ENCODE data around the gene GOT2. TPM values are rescaled to one million over a fixed set of nuclear protein-coding genes. Genes with fewer than 3 reads are reported as not detected.
A peak's percentile ranks its signal among the peaks of the same experiment; 100 is the strongest.

The GOT2 gene
- total RNA-seq, 1 donor from 2014 or later, result 106 TPM

DNA sequence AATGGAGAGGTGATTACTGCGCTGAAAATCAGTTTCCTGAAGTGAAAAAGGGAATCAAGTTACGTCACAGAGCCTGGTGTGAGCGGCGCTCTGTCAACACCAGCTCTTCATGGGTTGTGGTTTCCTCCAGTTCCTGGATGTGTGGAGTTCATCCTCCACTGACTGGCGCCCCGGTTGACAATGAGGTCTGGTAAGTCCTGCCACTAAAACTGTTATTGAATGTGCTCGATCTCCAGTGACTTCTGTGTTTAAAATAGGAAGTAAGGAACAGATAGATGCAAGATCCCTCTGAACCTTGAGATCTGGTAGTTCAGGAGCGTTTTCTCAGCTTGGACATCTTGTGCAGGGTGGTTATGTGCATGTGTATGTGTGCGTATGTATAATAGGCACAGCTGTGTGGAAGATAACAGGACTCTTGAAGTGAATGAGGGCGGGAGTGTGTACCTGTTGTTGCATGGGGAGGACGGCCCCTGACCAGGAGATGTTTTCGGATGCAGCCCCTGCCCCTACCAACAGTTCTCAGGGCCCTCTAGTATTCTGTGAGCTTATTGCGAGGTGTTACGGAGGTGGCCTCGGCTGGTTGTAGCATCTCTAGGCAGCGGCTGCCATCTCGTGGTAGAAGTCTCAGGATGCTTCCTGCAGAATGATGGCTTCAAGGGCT is 22.0 kb upstream of the GOT2 start:
- Histone ChIP-seq H3K9me3 (ENCODE audit: insufficient read depth, low read depth, low read length) (no peaks in the 10 kb centered on the region), H3K9ac (ENCODE audit: low read length) (no peak overlapping the region), H2AFZ (ENCODE audit: low read depth, low read length) (peak overlapping the region; percentile 9), H4K20me1 (ENCODE audit: insufficient read depth, low read length) (no peaks in the 10 kb centered on the region), H3K27ac (ENCODE audit: low read depth, low read length) (no peak overlapping the region), H3K79me2 (ENCODE audit: insufficient read depth, low read length) (no peaks in the 10 kb centered on the region), H3K4me2 (ENCODE audit: low read length) (peak overlapping the region; percentile 7), H3K4me3 (ENCODE audit: insufficient read depth, low read depth, low read length) (no peak overlapping the region), H3K4me1 (ENCODE audit: insufficient read depth, low read length) (no peaks in the 10 kb centered on the region), H3K36me3 (ENCODE audit: insufficient read depth, low read length) (no peaks in the 10 kb centered on the region), H3K27me3 (ENCODE audit: insufficient read depth, low read length) (peaks cover 2% of the 10 kb centered on the region)
- TF ChIP-seq, protein P1, sequence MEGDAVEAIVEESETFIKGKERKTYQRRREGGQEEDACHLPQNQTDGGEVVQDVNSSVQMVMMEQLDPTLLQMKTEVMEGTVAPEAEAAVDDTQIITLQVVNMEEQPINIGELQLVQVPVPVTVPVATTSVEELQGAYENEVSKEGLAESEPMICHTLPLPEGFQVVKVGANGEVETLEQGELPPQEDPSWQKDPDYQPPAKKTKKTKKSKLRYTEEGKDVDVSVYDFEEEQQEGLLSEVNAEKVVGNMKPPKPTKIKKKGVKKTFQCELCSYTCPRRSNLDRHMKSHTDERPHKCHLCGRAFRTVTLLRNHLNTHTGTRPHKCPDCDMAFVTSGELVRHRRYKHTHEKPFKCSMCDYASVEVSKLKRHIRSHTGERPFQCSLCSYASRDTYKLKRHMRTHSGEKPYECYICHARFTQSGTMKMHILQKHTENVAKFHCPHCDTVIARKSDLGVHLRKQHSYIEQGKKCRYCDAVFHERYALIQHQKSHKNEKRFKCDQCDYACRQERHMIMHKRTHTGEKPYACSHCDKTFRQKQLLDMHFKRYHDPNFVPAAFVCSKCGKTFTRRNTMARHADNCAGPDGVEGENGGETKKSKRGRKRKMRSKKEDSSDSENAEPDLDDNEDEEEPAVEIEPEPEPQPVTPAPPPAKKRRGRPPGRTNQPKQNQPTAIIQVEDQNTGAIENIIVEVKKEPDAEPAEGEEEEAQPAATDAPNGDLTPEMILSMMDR (IDR thresholded peaks at IDR 0.05; ENCODE audit: insufficient read depth, low read depth, low read length), result peak; percentile 67
- no peak for TF ChIP-seq EZH2 (IDR thresholded peaks at IDR 0.05; ENCODE audit: insufficient read depth, low read length)
- Mint-ChIP-seq H3K4me3 (ENCODE audit: unreplicated experiment) (no peak overlapping the region), H3K4me1 (ENCODE audit: low read depth, unreplicated experiment) (peaks cover 4% of the 10 kb centered on the region), H3K9me3 (ENCODE audit: unreplicated experiment) (no peaks in the 10 kb centered on the region), H3K27ac (ENCODE audit: unreplicated experiment) (no peak overlapping the region), H3K27me3 (ENCODE audit: low read depth, unreplicated experiment) (peaks cover 7% of the 10 kb centered on the region), H3K36me3 (ENCODE audit: low read depth, unreplicated experiment) (no peaks in the 10 kb centered on the region)
- FAIRE-seq (no peak), DNase-seq (ENCODE audit: low read depth) (peak; percentile 50)

DNA sequence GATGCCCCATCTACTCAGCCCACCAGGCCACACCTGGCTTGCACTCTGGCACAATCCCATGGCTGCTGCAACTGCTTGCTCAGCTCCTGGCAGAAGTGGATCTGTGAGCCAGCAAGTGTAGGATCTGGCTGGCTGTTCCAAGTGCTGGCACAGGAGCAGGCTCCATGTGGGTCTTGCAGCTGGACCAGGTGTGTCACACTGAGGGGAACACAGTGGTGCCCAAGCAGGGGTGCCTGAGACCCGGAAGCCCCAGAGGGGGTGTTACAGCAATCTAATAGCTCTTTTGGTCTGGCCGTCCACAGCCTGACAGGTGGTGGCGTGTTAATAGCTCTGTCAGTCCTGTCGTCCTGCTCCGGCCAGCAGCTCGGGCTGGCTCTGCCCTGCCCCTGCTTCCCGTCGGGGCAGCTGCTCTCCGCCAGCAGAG is 19.6 kb upstream of the GOT2 start:
- peaks cover 2% of the 10 kb centered on the region for H3K27me3 ChIP-seq (ENCODE audit: insufficient read depth, low read length)
- DNase-seq (ENCODE audit: low read depth), result no peak
- H3K36me3 Mint-ChIP-seq (ENCODE audit: low read depth, unreplicated experiment), result no peaks in the 10 kb centered on the region
- no peaks in the 10 kb centered on the region for H4K20me1 ChIP-seq (ENCODE audit: insufficient read depth, low read length)
- H3K27ac Mint-ChIP-seq (ENCODE audit: unreplicated experiment), result no peak overlapping the region
- no peak overlapping the region for H3K9ac ChIP-seq (ENCODE audit: low read length)
- H3K4me1 ChIP-seq (ENCODE audit: insufficient read depth, low read length), result no peaks in the 10 kb centered on the region
- H3K9me3 ChIP-seq (ENCODE audit: insufficient read depth, low read depth, low read length), result no peaks in the 10 kb centered on the region
- no peak for FAIRE-seq
- no peak overlapping the region for H3K4me3 Mint-ChIP-seq (ENCODE audit: unreplicated experiment)
- H3K9me3 Mint-ChIP-seq (ENCODE audit: unreplicated experiment), result peaks cover 4% of the 10 kb centered on the region
- H3K79me2 ChIP-seq (ENCODE audit: insufficient read depth, low read length), result no peaks in the 10 kb centered on the region
- no peak overlapping the region for H2AFZ ChIP-seq (ENCODE audit: low read depth, low read length)
- H3K27ac ChIP-seq (ENCODE audit: low read depth, low read length), result no peak overlapping the region
- peaks cover 7% of the 10 kb centered on the region for H3K27me3 Mint-ChIP-seq (ENCODE audit: low read depth, unreplicated experiment)
- TF ChIP-seq, protein P1 (IDR thresholded peaks at IDR 0.05; ENCODE audit: insufficient read depth, low read depth, low read length), result no peak
- no peak for TF ChIP-seq EZH2 (IDR thresholded peaks at IDR 0.05; ENCODE audit: insufficient read depth, low read length)
- H3K36me3 ChIP-seq (ENCODE audit: insufficient read depth, low read length), result no peaks in the 10 kb centered on the region
- no peak overlapping the region for H3K4me3 ChIP-seq (ENCODE audit: insufficient read depth, low read depth, low read length)
- H3K4me2 ChIP-seq (ENCODE audit: low read length), result no peak overlapping the region
- H3K4me1 Mint-ChIP-seq (ENCODE audit: low read depth, unreplicated experiment), result peaks cover 4% of the 10 kb centered on the region

DNA sequence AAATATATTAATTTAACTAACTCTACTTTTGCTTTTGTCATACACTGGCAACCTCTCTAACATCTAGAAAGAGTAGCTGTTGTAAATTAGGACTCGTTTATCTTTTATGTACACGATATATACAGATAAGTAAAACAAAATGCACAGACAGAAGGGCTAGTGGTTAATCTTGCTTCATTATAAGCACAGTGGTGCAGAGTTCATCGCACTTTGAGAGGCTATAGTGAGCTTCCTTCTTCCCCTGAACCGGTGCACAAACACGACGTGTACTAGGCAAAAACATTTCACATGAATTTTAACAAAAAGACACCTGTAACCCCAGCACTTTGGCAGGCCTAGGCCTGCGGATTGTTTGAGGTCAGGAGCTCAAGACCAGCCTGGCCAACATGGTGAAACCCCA is 10.4 kb upstream of the GOT2 start:
- H3K36me3 Mint-ChIP-seq (ENCODE audit: low read depth, unreplicated experiment), result no peaks in the 10 kb centered on the region
- Histone ChIP-seq H3K4me3 (ENCODE audit: insufficient read depth, low read depth, low read length) (no peak overlapping the region), H3K4me1 (ENCODE audit: insufficient read depth, low read length) (no peaks in the 10 kb centered on the region), H3K27ac (ENCODE audit: low read depth, low read length) (no peak overlapping the region), H4K20me1 (ENCODE audit: insufficient read depth, low read length) (no peaks in the 10 kb centered on the region), H3K36me3 (ENCODE audit: insufficient read depth, low read length) (no peaks in the 10 kb centered on the region), H3K9me3 (ENCODE audit: insufficient read depth, low read depth, low read length) (no peaks in the 10 kb centered on the region), H3K79me2 (ENCODE audit: insufficient read depth, low read length) (no peaks in the 10 kb centered on the region), H3K9ac (ENCODE audit: low read length) (no peak overlapping the region), H2AFZ (ENCODE audit: low read depth, low read length) (no peak overlapping the region), H3K27me3 (ENCODE audit: insufficient read depth, low read length) (no peaks in the 10 kb centered on the region), H3K4me2 (ENCODE audit: low read length) (no peak overlapping the region)
- H3K9me3 Mint-ChIP-seq (ENCODE audit: unreplicated experiment), result peaks cover 2% of the 10 kb centered on the region
- no peak overlapping the region for H3K27ac Mint-ChIP-seq (ENCODE audit: unreplicated experiment)
- H3K4me3 Mint-ChIP-seq (ENCODE audit: unreplicated experiment), result no peak overlapping the region
- TF ChIP-seq EZH2 (IDR thresholded peaks at IDR 0.05; ENCODE audit: insufficient read depth, low read length), result no peak
- TF ChIP-seq, protein P1 (IDR thresholded peaks at IDR 0.05; ENCODE audit: insufficient read depth, low read depth, low read length), result no peak
- no peaks in the 10 kb centered on the region for H3K4me1 Mint-ChIP-seq (ENCODE audit: low read depth, unreplicated experiment)
- no peak for DNase-seq (ENCODE audit: low read depth)
- H3K27me3 Mint-ChIP-seq (ENCODE audit: low read depth, unreplicated experiment), result no peaks in the 10 kb centered on the region
- FAIRE-seq, result no peak
